Urinary bladder (tissue), 4 donors: ENCODE results near the gene AJM1. TPM values are rescaled to one million over a fixed set of nuclear protein-coding genes. Genes with fewer than 3 reads are reported as not detected.
A peak's percentile ranks its signal among the peaks of the same experiment; 100 is the strongest.

Experiments used
- DNase-seq: peaks from one replicate; pipeline ENCODE4 v3.0.0-alpha.2; 2015; ENCODE audit errors: extremely low spot score
- H3K27ac ChIP-seq: one replicate; pipeline ENCODE4 v1.5.1; 2013; ENCODE audit warnings: low read depth, mild to moderate bottlenecking, moderate library complexity
- H3K36me3 ChIP-seq: one replicate; pipeline ENCODE4 v1.6.1; 2013; ENCODE audit warnings: mild to moderate bottlenecking, moderate library complexity; ENCODE audit not compliant: insufficient read depth
- H3K4me1 ChIP-seq: one replicate; pipeline ENCODE4 v1.6.1; 2013; ENCODE audit warnings: mild to moderate bottlenecking, moderate library complexity; ENCODE audit not compliant: insufficient read depth
- H3K4me3 ChIP-seq: one replicate; pipeline ENCODE4 v1.5.1; 2013; ENCODE audit warnings: low read depth, low read length
- WGBS: extraction: QIAGEN DNeasy Blood & Tissue Kit; methylation state at CpG from one replicate; pipeline ENCODE4 v1.1.7; 2013; 5-methylcytosine and 5-hydroxymethylcytosine counted together
- polyA plus RNA-seq: library from polyadenylated mRNA; stranded (reverse); fragments of 200-250 nt; gene quantifications from one replicate; pipeline ENCODE4 v1.2.3, GENCODE V29; 2013
- total RNA-seq: library from RNA; depleted of rRNA; stranded (reverse); fragments of >200 nt; gene quantifications from one replicate; pipeline ENCODE4 v1.2.3, GENCODE V29; 2014
- donor health status: healthy with polysubstance abuse.
- donor health status: healthy.

AJM1 gene
- total and polyA plus RNA-seq, 2 donors, result 0.69 to 6.9 TPM

DNA sequence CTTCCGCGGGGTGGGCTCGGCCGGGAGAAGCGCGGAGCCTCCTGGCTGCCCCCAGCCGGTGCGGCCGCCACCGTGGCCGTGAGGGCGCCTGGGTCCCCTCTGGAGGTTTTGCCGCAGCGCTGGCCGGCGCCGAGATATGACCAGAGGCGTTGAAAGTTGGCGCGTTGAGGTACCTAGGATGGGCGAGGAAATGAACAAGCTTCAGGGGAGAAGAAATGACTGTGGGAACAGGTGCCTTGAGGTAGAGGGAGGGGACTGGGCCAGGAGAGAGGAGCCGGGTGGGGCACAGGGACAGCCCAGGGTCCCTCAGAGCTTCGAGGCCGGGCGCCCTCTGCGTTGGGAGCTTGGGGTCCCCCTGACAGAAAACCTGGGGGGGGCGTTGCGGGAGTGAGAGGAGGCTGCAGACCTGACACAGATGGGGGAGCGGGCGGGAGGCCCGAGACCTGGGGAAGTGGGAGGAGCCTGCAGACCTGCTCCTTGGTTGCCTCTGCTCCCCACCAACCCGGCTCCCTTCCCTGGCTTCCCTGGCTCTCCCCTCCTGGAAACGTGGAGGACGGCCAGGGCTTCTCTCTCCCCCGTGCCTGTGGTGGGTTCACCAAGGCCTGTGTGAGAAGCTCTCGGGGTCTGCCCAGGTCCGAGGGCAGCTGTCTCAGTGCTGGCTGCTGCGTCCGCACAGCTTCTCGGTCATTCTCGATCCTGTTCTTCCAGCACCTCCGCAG is 20.3 kb upstream of the AJM1 start:
- Histone ChIP-seq H3K4me3 (peak overlapping the region; percentile 28), H3K27ac (no peak overlapping the region), H3K4me1 (no peaks in the 10 kb centered on the region), H3K36me3 (no peaks in the 10 kb centered on the region)
- 63% methylated on average over 42 of the region's 42 CpGs for WGBS
- no peak for DNase-seq

DNA sequence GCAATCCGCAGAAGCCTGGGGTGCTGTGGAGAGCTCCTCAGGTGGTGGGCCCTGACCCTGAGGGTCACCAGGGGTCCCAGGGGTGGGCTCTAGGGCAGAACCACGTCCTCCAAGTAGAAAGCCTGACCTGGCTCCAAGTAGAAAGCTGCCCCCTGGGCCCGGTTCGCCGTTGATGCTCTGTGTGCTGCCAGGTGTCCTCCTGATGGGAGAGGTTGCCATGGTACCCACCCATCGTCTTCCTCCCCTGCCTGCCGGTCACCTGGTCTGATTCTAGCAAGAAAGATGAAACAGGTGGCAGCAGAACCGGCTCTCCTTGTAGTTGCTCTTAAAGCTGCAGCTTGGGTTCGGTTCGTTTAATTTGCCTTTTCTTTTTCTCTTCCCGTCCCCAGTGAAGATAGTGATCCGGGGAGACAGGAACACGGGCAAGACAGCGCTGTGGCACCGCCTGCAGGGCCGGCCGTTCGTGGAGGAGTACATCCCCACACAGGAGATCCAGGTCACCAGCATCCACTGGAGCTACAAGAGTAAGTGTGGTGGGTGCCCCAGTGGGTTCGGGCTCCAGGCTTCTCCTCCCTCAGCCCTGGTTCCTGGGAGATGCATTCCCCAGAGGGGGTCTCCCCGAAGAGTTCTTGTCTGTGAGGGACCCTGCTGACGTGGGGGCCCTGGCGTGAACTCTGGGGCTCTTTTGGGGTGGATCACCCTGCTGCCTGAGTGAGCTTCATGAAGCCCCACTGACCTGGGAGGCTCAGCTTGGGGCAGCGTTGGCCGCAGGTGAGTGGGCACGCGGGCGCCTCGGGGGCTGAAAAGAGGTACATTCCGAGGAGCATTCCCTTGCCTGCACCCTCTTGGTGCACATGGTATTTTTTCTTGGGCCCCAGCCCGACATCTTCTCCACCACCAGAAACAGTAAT is 18.9 kb upstream of the AJM1 start:
- no peak for DNase-seq
- no peak overlapping the region for H3K4me3 ChIP-seq
- H3K4me1 ChIP-seq, result no peaks in the 10 kb centered on the region
- WGBS, result 88% methylated on average over 30 of the region's 30 CpGs
- H3K36me3 ChIP-seq, result no peaks in the 10 kb centered on the region
- no peak overlapping the region for H3K27ac ChIP-seq

DNA sequence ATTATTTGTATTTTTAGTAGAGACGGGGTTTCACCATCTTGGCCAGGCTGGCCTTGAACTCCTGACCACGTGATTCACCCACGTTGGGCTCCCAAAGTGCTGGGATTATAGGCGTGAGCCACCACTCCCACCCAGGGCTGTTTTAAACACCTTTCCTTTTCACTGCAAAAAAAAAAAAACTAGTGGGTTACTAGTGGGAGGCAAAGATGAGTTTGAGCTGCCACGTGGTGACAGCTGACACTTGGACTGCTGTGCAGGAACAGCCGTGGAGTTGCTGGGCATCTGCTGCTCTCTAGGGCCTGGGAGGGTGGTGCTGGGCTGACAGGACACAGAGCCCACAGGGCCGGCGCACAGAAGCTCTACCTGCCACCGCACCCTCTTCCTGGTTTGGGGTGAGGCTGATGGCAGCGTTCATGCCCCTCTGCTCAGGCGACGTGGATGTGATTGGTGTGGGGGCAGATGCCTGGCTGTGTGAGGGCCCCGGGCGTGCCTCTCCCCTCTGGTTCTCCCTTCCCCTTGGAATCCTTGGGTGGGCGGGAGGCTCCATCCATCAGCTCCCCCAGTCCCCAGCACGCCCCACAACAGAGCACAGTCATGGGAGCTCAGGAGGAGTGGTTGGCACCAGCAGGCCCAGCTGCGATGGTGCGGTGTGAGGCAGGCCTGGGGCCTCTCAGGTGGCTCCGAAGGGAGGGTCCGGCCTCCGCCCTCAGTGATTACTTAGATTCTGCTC is 17.6 kb upstream of the AJM1 start:
- H3K4me1 ChIP-seq, result no peaks in the 10 kb centered on the region
- no peak overlapping the region for H3K4me3 ChIP-seq
- DNase-seq, result no peak
- 91% methylated on average over 21 of the region's 21 CpGs for WGBS
- no peaks in the 10 kb centered on the region for H3K36me3 ChIP-seq
- H3K27ac ChIP-seq, result no peak overlapping the region

DNA sequence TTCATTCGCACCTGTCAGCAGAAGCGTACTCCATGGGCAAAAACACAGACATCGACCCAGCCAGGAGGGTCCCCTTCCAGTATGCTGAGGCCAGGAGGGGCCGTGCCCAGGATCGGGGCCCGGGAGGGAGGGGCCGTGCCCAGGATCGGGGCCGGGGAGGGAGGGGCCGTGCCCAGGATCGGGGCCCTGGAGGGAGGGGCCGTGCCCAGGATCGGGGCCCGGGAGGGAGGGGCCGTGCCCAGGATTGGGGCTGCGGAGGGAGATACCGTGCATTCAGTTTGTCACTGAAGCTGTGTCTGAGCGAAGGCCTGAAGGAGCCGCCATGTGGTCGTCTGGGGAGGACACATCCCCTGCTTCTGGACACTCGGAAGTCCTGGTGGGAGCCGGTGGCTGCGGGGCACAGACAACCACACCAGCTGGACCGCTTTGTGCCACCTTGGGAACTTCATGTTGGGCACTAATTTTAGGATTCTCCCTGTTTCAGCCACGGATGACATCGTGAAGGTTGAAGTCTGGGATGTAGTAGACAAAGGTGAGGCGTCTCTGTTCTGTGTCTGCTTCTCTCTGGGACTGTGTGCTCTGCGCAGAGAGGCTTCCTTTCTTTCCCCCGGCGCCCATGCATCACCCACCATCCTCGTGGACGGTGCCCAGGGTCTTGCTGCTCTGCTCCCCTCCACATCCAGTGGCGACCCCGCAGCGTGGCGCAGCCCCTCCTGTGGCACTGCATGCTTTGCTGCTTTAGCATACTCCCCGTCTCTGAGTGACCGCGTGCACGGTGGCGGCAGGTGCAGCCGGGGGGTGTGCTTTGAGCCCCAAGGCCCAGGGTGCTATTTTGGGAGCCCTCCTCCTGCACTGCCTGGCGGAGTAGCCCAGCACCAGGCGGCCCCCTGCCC is 16.7 kb upstream of the AJM1 start:
- DNase-seq, result no peak
- Histone ChIP-seq H3K4me1 (no peaks in the 10 kb centered on the region), H3K36me3 (no peaks in the 10 kb centered on the region), H3K4me3 (no peak overlapping the region), H3K27ac (no peak overlapping the region)
- WGBS, result 90% methylated on average over 44 of the region's 44 CpGs

DNA sequence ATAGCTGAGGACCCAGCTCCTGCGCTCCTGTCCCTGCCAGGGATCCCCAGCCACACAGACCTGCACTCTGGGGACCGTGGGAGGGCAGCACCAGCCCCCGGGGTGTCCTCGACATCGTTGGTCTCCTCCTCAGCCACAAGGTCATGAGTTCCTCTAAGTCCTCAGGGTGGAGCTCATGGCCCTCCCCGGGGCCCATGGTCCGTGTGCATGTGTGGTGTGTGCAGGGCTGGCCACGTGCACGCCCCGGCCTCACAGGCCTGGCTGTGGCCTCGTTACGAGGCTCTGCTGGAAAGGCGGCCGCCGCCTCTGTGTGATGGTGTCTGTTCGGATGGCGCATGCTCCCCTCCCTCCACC is 16.1 kb upstream of the AJM1 start:
- no peaks in the 10 kb centered on the region for H3K4me1 ChIP-seq
- DNase-seq, result no peak
- 92% methylated on average over 17 of the region's 17 CpGs for WGBS
- no peaks in the 10 kb centered on the region for H3K36me3 ChIP-seq
- no peak overlapping the region for H3K27ac ChIP-seq
- no peak overlapping the region for H3K4me3 ChIP-seq

DNA sequence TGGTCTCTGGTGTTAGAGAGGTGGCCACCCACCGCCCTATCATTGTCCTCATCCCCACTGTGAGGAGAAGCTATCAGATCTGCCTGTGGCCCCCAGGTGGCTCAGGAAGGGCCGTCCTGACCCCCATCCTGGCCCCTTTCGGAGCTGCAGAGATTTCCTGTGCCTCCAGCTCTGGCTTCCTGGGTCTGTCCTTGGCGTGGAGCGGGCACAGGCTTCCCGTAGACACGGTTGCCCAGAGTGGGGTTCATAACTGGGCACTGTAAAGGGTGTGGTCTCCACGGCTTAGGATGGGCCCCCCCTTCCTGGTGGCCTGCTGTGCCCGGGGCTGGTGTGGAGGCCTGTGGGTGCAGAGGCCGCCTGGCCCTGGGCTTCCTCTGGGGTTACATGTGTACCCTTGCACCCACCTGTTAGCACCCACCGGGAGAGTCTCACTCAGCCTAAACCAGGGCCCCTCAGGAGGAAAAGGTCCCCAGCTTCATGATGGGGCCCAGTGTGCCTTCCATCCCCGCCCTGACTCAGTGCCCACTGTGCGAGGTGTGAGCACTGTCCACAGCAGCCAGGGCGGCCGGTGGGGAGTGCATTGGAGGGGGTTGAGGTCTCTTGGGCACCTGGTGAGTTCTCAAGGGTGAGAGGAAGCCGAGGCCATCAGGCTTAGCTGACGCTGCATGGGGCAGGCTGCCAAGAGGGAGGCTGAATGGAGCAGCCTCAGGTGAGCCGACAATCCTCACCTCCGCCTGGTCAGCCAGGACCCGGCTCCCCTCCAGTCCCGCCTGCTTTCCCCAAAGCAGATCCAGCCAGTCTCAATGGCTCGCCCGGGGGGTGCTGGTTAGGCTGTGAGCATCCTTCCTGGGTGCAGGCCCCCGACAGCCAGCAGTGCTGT is 15.3 kb upstream of the AJM1 start:
- H3K4me1 ChIP-seq, result no peaks in the 10 kb centered on the region
- 89% methylated on average over 24 of the region's 24 CpGs for WGBS
- no peak overlapping the region for H3K4me3 ChIP-seq
- H3K27ac ChIP-seq, result no peak overlapping the region
- no peaks in the 10 kb centered on the region for H3K36me3 ChIP-seq
- no peak for DNase-seq

DNA sequence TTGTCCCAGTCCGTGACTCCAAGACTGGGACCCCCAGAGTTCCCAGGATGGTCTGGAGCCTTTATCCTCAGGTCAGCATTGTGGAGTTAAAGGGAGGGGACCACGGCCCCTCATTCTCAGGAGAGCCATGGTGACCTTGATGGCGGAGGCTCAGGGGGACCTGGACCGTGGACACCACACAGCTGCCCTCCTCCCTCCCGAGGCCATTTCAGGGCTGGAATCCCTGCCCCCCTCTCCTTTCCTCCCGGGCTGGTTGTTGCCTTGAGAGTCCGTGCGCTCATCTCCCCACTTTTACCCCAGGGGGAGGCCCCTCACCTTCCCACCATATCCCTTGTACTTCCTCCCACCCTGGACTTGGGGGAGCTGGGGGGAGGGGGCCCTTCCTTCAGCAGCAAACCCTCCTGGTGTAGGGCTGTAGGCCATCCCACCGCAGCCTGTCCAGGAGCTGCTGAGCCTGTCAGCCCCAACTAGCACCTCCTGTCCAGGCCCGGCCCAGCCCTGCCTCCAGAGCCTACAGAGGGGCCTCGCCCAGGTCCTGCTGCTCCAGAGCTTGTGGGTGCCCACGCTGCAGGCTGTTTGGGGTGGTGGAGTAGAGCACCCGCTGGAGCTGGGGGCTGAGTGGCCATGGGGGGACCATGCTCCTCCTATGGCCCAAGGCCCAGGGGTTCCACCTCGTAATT is 14.3 kb upstream of the AJM1 start:
- no peak overlapping the region for H3K4me3 ChIP-seq
- no peaks in the 10 kb centered on the region for H3K4me1 ChIP-seq
- H3K36me3 ChIP-seq, result no peaks in the 10 kb centered on the region
- H3K27ac ChIP-seq, result no peak overlapping the region
- DNase-seq, result no peak
- WGBS, result 88% methylated on average over 14 of the region's 14 CpGs

DNA sequence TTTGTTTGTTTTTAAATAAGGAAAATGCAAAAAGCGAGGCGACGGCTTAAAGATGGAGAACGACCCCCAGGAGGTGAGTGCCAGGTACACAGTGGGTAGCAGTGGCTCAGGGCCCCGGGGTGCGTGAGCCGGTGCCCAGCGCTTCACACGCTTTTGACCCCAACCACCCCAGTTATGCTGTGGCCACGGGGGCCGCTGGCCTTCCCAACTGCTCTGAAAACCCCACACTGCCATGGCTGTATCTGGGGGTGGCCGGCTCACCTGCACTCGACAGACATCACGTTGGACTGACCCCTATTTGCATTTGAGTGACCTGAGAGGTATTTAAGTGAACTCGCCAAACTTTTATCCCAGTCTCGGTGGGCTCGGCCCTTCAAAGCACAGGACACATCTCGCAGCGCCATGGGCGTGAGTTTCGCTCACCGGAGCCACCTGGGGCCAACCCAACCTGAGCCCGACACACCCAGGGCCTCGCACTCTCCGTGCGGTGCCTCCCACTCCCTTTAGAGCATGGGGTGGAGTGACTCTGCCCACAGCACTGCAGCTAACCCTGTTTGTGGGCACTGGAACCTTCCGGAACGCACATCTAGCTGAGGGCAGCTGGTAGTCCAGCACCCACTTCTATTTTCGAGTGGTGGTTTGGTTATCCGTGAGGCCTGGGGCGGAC is 13.7 kb upstream of the AJM1 start:
- Histone ChIP-seq H3K36me3 (no peaks in the 10 kb centered on the region), H3K27ac (no peak overlapping the region), H3K4me1 (no peaks in the 10 kb centered on the region), H3K4me3 (no peak overlapping the region)
- WGBS, result 92% methylated on average over 31 of the region's 31 CpGs
- no peak for DNase-seq

DNA sequence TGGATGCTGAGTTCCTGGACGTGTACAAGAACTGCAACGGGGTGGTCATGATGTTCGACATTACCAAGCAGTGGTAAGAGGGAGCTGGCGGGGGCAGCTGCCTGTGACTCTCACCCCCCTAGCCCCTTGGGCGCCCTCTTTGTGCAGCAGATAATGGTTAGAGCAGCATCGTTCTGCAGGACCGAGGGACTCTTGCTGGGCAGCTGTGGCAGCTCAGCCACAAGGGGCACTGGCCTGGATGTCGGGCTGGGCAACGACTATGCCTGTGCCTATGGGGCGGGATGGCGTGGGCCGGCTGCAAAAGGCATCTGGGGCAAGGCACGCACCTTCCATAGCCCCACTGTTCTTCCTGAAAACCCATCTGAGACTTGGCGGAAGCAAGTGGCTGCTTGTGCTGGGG is 12.9 kb upstream of the AJM1 start:
- Histone ChIP-seq H3K36me3 (no peaks in the 10 kb centered on the region), H3K27ac (no peak overlapping the region), H3K4me1 (no peaks in the 10 kb centered on the region), H3K4me3 (no peak overlapping the region)
- 92% methylated on average over 14 of the region's 14 CpGs for WGBS
- DNase-seq, result no peak

DNA sequence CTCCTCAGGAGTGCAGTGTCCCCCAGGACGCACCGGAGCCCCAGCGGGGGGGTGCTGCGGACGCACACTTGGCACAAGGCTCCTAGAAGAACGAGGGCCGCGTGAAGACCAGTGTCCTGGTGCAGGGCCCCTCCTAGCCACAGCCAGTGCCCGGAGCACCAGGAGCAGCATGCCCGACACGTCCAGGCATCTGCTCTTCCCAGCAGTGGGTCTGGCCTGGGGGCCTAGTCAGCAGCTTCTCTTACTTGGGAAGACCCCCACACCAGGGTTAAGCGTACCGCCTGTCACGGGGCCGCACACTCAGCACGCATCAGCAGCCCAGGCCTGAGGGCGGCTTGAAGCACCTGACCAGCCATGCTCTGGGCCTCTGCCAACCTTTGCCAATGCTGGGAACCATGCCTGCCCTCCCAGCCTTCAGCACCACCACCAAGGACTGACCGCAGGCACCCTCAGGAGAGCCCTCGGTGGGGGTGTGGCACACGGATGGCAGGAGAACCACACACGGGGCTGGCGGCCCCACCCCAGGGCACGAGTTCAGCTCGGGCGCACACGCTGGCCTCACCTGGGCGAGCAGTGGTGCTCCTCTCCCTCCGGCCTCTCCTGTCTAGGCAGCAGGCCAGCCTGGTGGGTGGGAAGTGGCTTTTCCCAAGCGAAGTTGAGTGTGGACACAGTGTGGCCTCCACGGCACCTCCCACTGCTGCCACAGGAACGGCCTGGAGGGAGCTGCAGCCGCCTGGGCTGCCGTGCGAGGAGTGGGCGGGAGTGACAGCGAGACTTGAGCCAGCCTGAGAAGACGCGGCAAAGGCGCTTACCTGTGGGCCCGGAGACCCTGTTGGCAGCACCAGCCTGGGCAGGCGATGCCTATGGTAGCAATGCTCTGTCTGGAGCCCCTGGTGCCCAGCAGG is 12.0 kb upstream of the AJM1 start:
- DNase-seq, result no peak
- Histone ChIP-seq H3K36me3 (no peaks in the 10 kb centered on the region), H3K27ac (no peak overlapping the region), H3K4me1 (no peaks in the 10 kb centered on the region), H3K4me3 (no peak overlapping the region)
- 93% methylated on average over 41 of the region's 41 CpGs for WGBS
